ENCODE data around the gene AFM. TPM values are rescaled to one million over a fixed set of nuclear protein-coding genes. Genes with fewer than 3 reads are reported as not detected.
A peak's percentile ranks its signal among the peaks of the same experiment; 100 is the strongest.

Gene AFM
- total and polyA plus RNA-seq, 2 donors (not counting 1 experiment from before 2014, with no cell fraction given), result not detected

- Histone ChIP-seq H3K4me1 (ENCODE audit: control insufficient read depth, extremely low read depth, insufficient read depth, low read length) (no peaks in the 10 kb centered on the region), H3K27ac (ENCODE audit: insufficient read depth, low read length) (no peak overlapping the region), H3K9me3 (ENCODE audit: control insufficient read depth, insufficient read depth, low read depth, low read length) (no peaks in the 10 kb centered on the region), H3K27me3 (ENCODE audit: control insufficient read depth, insufficient read depth, low read length) (no peaks in the 10 kb centered on the region), H3K9ac (ENCODE audit: insufficient read depth, low read length) (no peak overlapping the region), H3K79me2 (ENCODE audit: control insufficient read depth, insufficient read depth, low read length) (no peaks in the 10 kb centered on the region), H3K36me3 (ENCODE audit: control insufficient read depth, insufficient read depth, low read length) (no peaks in the 10 kb centered on the region), H2AFZ (ENCODE audit: low read length) (no peak overlapping the region), H3K4me3 (replicated peaks in 1 of 4; ENCODE audit: control extremely low read depth in 1 of 4, insufficient read depth in 1 of 4, low read depth in 3 of 4, low read length in 4 of 4) (no peak overlapping the region), H3K4me2 (ENCODE audit: extremely low read depth, insufficient read depth, low read length) (no peak overlapping the region), H4K20me1 (ENCODE audit: control insufficient read depth, extremely low read depth, insufficient read depth, low read length) (no peaks in the 10 kb centered on the region)
- TF ChIP-seq CTCF (conservative IDR thresholded peaks at IDR 0.05 in 1 of 2, IDR thresholded peaks at IDR 0.05 in 1 of 2; ENCODE audit: low read depth in 1 of 2, low read length in 2 of 2) (no peak), EZH2 (IDR thresholded peaks at IDR 0.05; ENCODE audit: low read length, missing control alignments) (no peak)
- DNase-seq (ENCODE audit: low read depth in 2 of 2), result no peak
These were observed 40.9 kb upstream of the AFM start for GRCh38 chr4:73440653-73441052.

- Histone ChIP-seq H3K27ac (ENCODE audit: insufficient read depth, low read length) (no peak overlapping the region), H4K20me1 (ENCODE audit: control insufficient read depth, extremely low read depth, insufficient read depth, low read length) (no peaks in the 10 kb centered on the region), H3K4me2 (ENCODE audit: extremely low read depth, insufficient read depth, low read length) (no peak overlapping the region), H3K4me1 (ENCODE audit: control insufficient read depth, extremely low read depth, insufficient read depth, low read length) (no peaks in the 10 kb centered on the region), H3K36me3 (ENCODE audit: control insufficient read depth, insufficient read depth, low read length) (no peaks in the 10 kb centered on the region), H2AFZ (ENCODE audit: low read length) (no peak overlapping the region), H3K9me3 (ENCODE audit: control insufficient read depth, insufficient read depth, low read depth, low read length) (no peaks in the 10 kb centered on the region), H3K27me3 (ENCODE audit: control insufficient read depth, insufficient read depth, low read length) (no peaks in the 10 kb centered on the region), H3K4me3 (replicated peaks in 1 of 4; ENCODE audit: control extremely low read depth in 1 of 4, insufficient read depth in 1 of 4, low read depth in 3 of 4, low read length in 4 of 4) (no peak overlapping the region), H3K79me2 (ENCODE audit: control insufficient read depth, insufficient read depth, low read length) (no peaks in the 10 kb centered on the region), H3K9ac (ENCODE audit: insufficient read depth, low read length) (no peak overlapping the region)
- TF ChIP-seq CTCF (conservative IDR thresholded peaks at IDR 0.05 in 1 of 2, IDR thresholded peaks at IDR 0.05 in 1 of 2; ENCODE audit: low read depth in 1 of 2, low read length in 2 of 2), result no peak
- no peak for TF ChIP-seq EZH2 (IDR thresholded peaks at IDR 0.05; ENCODE audit: low read length, missing control alignments)
- DNase-seq (ENCODE audit: low read depth in 2 of 2), result peak in 1 of 2 donors; percentile 16
These were observed 39.3 kb upstream of the AFM start for GRCh38 chr4:73442275-73442674.

- Histone ChIP-seq H3K4me2 (ENCODE audit: extremely low read depth, insufficient read depth, low read length) (no peak overlapping the region), H3K79me2 (ENCODE audit: control insufficient read depth, insufficient read depth, low read length) (no peaks in the 10 kb centered on the region), H3K9me3 (ENCODE audit: control insufficient read depth, insufficient read depth, low read depth, low read length) (no peaks in the 10 kb centered on the region), H2AFZ (ENCODE audit: low read length) (no peak overlapping the region), H3K36me3 (ENCODE audit: control insufficient read depth, insufficient read depth, low read length) (no peaks in the 10 kb centered on the region), H3K27ac (ENCODE audit: insufficient read depth, low read length) (no peak overlapping the region), H3K9ac (ENCODE audit: insufficient read depth, low read length) (no peak overlapping the region), H3K4me3 (replicated peaks in 1 of 4; ENCODE audit: control extremely low read depth in 1 of 4, insufficient read depth in 1 of 4, low read depth in 3 of 4, low read length in 4 of 4) (no peak overlapping the region), H3K27me3 (ENCODE audit: control insufficient read depth, insufficient read depth, low read length) (no peaks in the 10 kb centered on the region), H3K4me1 (ENCODE audit: control insufficient read depth, extremely low read depth, insufficient read depth, low read length) (no peaks in the 10 kb centered on the region), H4K20me1 (ENCODE audit: control insufficient read depth, extremely low read depth, insufficient read depth, low read length) (no peaks in the 10 kb centered on the region)
- TF ChIP-seq CTCF (conservative IDR thresholded peaks at IDR 0.05 in 1 of 2, IDR thresholded peaks at IDR 0.05 in 1 of 2; ENCODE audit: low read depth in 1 of 2, low read length in 2 of 2) (no peak), EZH2 (IDR thresholded peaks at IDR 0.05; ENCODE audit: low read length, missing control alignments) (no peak)
- DNase-seq (ENCODE audit: low read depth in 2 of 2), result no peak
These were observed 38.3 kb upstream of the AFM start for GRCh38 chr4:73443224-73443623.
